Nephron (organoid): Measurements from ENCODE around the gene SIGLEC9.
"Not testable (repeated sequence)": the region's sequence is repeated elsewhere in the genome, so short reads cannot be mapped to it uniquely, and the experiment has no call there.

ENCODE experiments used
- H3K27ac Mint-ChIP-seq, 3 experiments: 2 replicates each; pipeline ENCODE4 v1.8.0; 2020; ENCODE audit warnings: mixed read lengths in 3 of 3, mild to moderate bottlenecking in 2 of 3, moderate library complexity in 1 of 3
- H3K27me3 Mint-ChIP-seq: 2 replicates; pipeline ENCODE4 v1.8.0; 2021; ENCODE audit warnings: low read depth, mild to moderate bottlenecking, moderate library complexity, mixed read lengths
- H3K36me3 Mint-ChIP-seq: 2 replicates; pipeline ENCODE4 v1.8.0; 2020; ENCODE audit warnings: low read depth, mixed read lengths
- H3K4me1 Mint-ChIP-seq: 2 replicates; pipeline ENCODE4 v1.8.0; 2020; ENCODE audit warnings: mixed read lengths
- H3K4me3 Mint-ChIP-seq, 3 experiments: 2 replicates each; pipeline ENCODE4 v1.8.0; 2020; ENCODE audit warnings: mild to moderate bottlenecking in 3 of 3, mixed read lengths in 3 of 3, moderate library complexity in 2 of 3
- H3K9me3 Mint-ChIP-seq: 2 replicates; pipeline ENCODE4 v1.8.0; 2020; ENCODE audit warnings: mixed read lengths
- TF ChIP-seq, protein P1 (sequence below), 3 experiments: fragments of 200-600 bp; sonication (generic); IDR thresholded peaks; one replicate each; pipeline ENCODE4 v1.5.0; 2021; ENCODE audit warnings: antibody characterized with exemption in 3 of 3; ENCODE audit not compliant: unreplicated experiment in 3 of 3

The SIGLEC9 gene

DNA sequence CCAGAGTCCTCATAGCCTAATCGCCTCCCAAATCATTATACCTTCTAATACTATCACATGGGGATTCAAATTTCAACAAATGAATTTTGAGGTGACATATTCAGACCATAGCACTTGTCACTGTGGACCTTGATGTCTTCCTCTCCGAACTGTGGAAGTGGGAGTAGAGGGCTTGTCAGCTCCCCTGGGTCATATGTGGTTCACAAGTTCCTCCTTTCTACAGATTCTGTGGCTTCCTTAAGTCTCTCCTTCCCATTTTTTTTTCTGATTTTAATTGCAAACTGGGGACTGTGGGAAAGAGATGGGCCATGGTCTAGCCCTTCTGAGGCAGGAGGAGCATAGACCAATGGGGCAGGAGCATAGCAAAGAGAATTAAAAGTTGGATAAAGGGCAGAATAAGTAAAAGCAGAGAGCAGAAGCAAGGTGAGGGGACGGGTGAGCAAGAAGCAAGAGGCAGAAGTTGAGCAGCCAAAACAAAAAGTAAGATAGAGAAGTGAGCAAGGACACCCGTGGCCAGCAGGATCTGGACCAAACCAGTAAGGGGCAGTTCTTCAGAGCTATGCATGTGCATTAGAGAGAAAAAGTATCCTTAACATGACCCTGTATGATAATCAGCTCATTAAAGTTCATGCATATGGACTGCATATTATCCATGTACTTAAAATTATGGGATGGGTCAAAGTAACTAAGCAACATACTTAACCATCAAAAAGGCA, 14.8 kb downstream of the SIGLEC9 start:
- Mint-ChIP-seq H3K36me3 (no peaks in the 10 kb centered on the region), H3K9me3 (peaks cover 8% of the 10 kb centered on the region), H3K27ac (no peak overlapping the region), H3K4me1 (no peaks in the 10 kb centered on the region), H3K27me3 (peaks cover 26% of the 10 kb centered on the region), H3K4me3 (no peak overlapping the region)
- TF ChIP-seq, protein P1, sequence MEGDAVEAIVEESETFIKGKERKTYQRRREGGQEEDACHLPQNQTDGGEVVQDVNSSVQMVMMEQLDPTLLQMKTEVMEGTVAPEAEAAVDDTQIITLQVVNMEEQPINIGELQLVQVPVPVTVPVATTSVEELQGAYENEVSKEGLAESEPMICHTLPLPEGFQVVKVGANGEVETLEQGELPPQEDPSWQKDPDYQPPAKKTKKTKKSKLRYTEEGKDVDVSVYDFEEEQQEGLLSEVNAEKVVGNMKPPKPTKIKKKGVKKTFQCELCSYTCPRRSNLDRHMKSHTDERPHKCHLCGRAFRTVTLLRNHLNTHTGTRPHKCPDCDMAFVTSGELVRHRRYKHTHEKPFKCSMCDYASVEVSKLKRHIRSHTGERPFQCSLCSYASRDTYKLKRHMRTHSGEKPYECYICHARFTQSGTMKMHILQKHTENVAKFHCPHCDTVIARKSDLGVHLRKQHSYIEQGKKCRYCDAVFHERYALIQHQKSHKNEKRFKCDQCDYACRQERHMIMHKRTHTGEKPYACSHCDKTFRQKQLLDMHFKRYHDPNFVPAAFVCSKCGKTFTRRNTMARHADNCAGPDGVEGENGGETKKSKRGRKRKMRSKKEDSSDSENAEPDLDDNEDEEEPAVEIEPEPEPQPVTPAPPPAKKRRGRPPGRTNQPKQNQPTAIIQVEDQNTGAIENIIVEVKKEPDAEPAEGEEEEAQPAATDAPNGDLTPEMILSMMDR (IDR thresholded peaks at IDR 0.05; ENCODE audit: unreplicated experiment in 3 of 3): no peak

DNA sequence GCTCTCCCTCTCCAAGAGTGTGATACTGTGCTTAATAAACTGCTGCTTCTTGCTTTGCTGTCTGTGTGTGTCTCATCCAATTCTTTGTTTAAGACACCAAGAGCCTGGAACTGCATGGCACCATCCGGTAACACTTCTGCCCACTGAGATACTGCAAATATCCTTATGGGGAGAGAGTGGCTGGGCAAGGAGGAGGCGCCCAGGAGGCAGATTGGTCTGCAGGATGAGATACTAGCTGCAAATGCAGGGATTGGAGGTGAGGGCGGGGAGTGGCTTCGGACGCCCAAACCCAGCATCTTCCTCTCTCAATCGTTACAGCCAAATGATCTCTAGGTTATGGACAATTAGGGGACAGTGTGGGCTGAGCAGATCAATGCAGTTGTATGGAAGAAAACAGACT, 15.7 kb downstream of the SIGLEC9 start:
- Mint-ChIP-seq H3K9me3 (peaks cover 3% of the 10 kb centered on the region), H3K4me3 (no peak overlapping the region), H3K36me3 (no peaks in the 10 kb centered on the region), H3K4me1 (no peaks in the 10 kb centered on the region), H3K27ac (no peak overlapping the region), H3K27me3 (peaks cover 30% of the 10 kb centered on the region)
- TF ChIP-seq, protein P1 (IDR thresholded peaks at IDR 0.05; ENCODE audit: unreplicated experiment in 3 of 3): no peak

DNA sequence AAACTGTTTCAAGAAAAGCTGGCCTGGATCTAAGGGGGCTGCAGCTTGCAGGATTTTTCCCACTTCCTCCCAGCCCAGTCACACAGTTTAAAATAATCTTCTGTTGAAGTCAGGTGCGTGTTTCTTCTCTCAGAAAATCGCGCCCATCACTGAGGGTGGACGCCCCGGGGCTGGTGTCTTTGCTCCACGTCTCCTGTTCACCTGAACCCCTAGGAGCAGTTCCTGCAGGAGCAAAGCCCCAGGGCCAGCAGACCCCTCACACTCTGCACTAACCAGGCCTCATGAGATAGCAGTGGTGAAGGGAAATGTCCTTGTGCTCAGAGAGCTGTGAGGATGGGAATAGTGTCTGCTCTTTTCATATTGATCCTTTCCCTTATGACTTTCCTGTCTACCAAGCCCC, 16.5 kb downstream of the SIGLEC9 start:
- no peak overlapping the region for H3K4me3 Mint-ChIP-seq
- TF ChIP-seq, protein P1 (IDR thresholded peaks at IDR 0.05; ENCODE audit: unreplicated experiment in 3 of 3): no peak
- peaks cover 3% of the 10 kb centered on the region for H3K9me3 Mint-ChIP-seq
- no peak overlapping the region for H3K27ac Mint-ChIP-seq
- peaks cover 35% of the 10 kb centered on the region for H3K27me3 Mint-ChIP-seq
- H3K36me3 Mint-ChIP-seq: no peaks in the 10 kb centered on the region
- no peaks in the 10 kb centered on the region for H3K4me1 Mint-ChIP-seq

DNA sequence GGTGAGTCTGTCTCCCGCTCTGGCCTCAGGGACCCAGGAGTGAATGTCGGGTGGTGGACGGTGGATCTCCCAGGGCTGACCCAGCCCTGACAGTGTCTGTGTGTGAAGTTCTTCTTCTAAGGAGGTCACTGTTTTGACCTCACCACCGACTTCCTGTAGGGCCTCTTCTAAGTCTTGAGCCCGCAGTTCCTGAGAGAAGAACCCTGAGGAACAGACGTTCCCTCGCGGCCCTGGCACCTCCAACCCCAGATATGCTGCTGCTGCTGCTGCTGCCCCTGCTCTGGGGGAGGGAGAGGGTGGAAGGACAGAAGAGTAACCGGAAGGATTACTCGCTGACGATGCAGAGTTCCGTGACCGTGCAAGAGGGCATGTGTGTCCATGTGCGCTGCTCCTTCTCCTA, 17.4 kb downstream of the SIGLEC9 start, which contains the start of gene SIGLEC7:
Gene SIGLEC7 (plus strand): TSS at position 183 of the 400 bp plus-strand sequence. CDS start 69 bp downstream, at position 252.
- Mint-ChIP-seq H3K4me3 (no peak within 1 kb of the TSS), H3K27ac (no peak within 1 kb of the TSS), H3K36me3 (no peaks in the 10 kb centered on the region), H3K9me3 (peaks cover 3% of the 10 kb centered on the region), H3K27me3 (peaks cover 32% of the 10 kb centered on the region), H3K4me1 (no peaks in the 10 kb centered on the region)
- TF ChIP-seq, protein P1 (IDR thresholded peaks at IDR 0.05; ENCODE audit: unreplicated experiment in 3 of 3): no peak

DNA sequence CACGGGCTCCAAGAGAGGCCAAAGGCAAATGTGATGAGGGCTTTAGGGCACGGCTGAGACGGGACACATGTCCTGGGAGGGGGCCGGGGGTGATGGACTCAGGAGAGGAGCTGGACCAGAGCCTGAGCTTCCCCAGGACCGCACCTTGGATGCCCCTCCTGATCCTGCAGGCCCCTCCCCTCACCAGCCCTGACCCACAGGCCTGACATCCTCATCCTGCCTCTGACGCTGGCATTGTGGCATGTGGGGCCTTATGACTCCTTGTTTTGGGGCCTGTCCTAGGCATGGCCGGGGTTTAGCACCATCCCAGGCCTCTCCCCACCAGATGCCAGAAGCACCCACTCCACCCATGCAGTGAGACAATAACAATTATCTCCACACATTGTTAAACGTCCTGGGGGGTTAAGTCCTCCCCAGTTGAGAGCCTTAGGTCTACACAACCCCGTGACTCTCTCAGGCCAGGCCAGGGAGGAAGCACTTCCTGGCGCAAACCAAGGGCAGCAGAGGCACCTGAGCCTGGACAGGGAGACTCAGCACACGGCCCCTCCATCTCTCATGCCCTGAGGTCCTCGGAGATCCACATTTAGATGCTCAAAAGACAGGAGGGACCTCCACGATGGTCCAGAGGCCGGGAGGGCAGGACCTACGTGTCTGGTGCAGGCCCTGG, 18.2 kb downstream of the SIGLEC9 start:
- H3K4me1 Mint-ChIP-seq, H3K27ac Mint-ChIP-seq, H3K4me3 Mint-ChIP-seq, H3K36me3 Mint-ChIP-seq, H3K9me3 Mint-ChIP-seq: not testable (repeated sequence)
- H3K27me3 Mint-ChIP-seq: peaks cover 28% of the 10 kb centered on the region

DNA sequence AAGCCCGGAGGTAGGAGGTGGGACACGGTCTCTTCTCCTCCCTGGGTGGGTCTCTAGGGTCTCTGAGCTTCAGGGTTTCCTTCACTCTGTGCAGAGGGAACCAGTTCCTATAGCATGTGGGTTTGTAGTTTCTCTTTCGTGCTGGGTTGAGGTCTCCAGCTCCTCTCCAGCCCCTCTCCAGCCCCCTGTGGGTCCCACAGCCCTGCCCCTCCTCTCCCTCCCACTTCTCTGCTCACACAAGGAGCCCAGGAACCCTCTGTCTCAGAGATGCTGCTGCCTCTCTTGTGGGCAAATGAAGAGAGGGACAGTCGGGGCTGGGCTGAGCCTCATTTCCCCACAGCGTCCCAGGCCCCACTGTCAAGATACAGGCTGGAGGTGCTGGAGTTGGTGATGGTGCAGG, 18.8 kb downstream of the SIGLEC9 start:
- H3K4me3 Mint-ChIP-seq: no peak overlapping the region
- H3K36me3 Mint-ChIP-seq: no peaks in the 10 kb centered on the region
- H3K9me3 Mint-ChIP-seq: no peaks in the 10 kb centered on the region
- peaks cover 5% of the 10 kb centered on the region for H3K4me1 Mint-ChIP-seq
- peaks cover 28% of the 10 kb centered on the region for H3K27me3 Mint-ChIP-seq
- H3K27ac Mint-ChIP-seq: no peak overlapping the region
- TF ChIP-seq, protein P1 (IDR thresholded peaks at IDR 0.05; ENCODE audit: unreplicated experiment in 3 of 3): no peak
